SK-N-SH treated with all-trans-retinoic acid at 6 μM for 48 hours (cell line): Measurements from ENCODE around the gene MINDY4.

Experiments
- BACH2 ChIP-seq: fragments of 250-450 bp; sonication (Bioruptor Pico); IDR thresholded peaks from 2 replicates; pipeline ENCODE4 v1.9.0; 2021; ENCODE audit warnings: mild to moderate bottlenecking, borderline replicate concordance
- ESRRG ChIP-seq: fragments of 250-450 bp; sonication (Bioruptor Pico); IDR thresholded peaks from 2 replicates; pipeline ENCODE4 v1.6.1; 2021; ENCODE audit warnings: mild to moderate bottlenecking
- GLIS3 ChIP-seq: fragments of 250-450 bp; sonication (Bioruptor Pico); IDR thresholded peaks from 2 replicates; pipeline ENCODE4 v1.5.0; 2020; ENCODE audit warnings: mild to moderate bottlenecking, moderate library complexity
- OSR1 ChIP-seq: fragments of 250-450 bp; sonication (Bioruptor Pico); IDR thresholded peaks from 2 replicates; pipeline ENCODE4 v1.8.0; 2022; ENCODE audit warnings: moderate library complexity, mild to moderate bottlenecking, inconsistent platforms
- RARB ChIP-seq: fragments of 250-450 bp; sonication (Bioruptor Pico); IDR thresholded peaks from 2 replicates; pipeline ENCODE4 v1.8.0; 2021; ENCODE audit warnings: mild to moderate bottlenecking, moderate library complexity
- TOX ChIP-seq: fragments of 250-450 bp; sonication (Bioruptor Pico); IDR thresholded peaks from 2 replicates; pipeline ENCODE4 v1.8.0; 2021; ENCODE audit warnings: mild to moderate bottlenecking, moderate library complexity, borderline replicate concordance
- ZFP3 ChIP-seq: fragments of 250-450 bp; sonication (Bioruptor Pico); IDR thresholded peaks from 2 replicates; pipeline ENCODE4 v1.5.0; 2020; ENCODE audit warnings: mild to moderate bottlenecking, moderate library complexity
- ZNF565 ChIP-seq: fragments of 450-650 bp; formaldehyde crosslinking; conservative IDR thresholded peaks from 2 replicates; pipeline ENCODE4 v1.5.0; 2020; ENCODE audit warnings: low read depth, mild to moderate bottlenecking, moderate library complexity
- TF ChIP-seq, protein P1 (sequence below): fragments of 250-450 bp; sonication (Bioruptor Pico); IDR thresholded peaks from 2 replicates; pipeline ENCODE4 v1.5.1; 2020; ENCODE audit warnings: low read depth, mild to moderate bottlenecking, moderate library complexity
- TF ChIP-seq, protein P2 (sequence below): fragments of 250-450 bp; sonication (Bioruptor Pico); IDR thresholded peaks from 2 replicates; pipeline ENCODE4 v1.8.0; 2021; ENCODE audit warnings: low read depth, mild to moderate bottlenecking, moderate library complexity, borderline replicate concordance
- TF ChIP-seq, protein P3 (sequence below): fragments of 250-450 bp; sonication (Bioruptor Pico); IDR thresholded peaks from 2 replicates; pipeline ENCODE4 v1.8.0; 2020; ENCODE audit warnings: mild to moderate bottlenecking, moderate library complexity, borderline replicate concordance
- TF ChIP-seq, protein P4 (sequence below): fragments of 250-450 bp; sonication (Bioruptor Pico); IDR thresholded peaks from 2 replicates; pipeline ENCODE4 v1.5.1; 2021; ENCODE audit warnings: mild to moderate bottlenecking, moderate library complexity

DNA sequence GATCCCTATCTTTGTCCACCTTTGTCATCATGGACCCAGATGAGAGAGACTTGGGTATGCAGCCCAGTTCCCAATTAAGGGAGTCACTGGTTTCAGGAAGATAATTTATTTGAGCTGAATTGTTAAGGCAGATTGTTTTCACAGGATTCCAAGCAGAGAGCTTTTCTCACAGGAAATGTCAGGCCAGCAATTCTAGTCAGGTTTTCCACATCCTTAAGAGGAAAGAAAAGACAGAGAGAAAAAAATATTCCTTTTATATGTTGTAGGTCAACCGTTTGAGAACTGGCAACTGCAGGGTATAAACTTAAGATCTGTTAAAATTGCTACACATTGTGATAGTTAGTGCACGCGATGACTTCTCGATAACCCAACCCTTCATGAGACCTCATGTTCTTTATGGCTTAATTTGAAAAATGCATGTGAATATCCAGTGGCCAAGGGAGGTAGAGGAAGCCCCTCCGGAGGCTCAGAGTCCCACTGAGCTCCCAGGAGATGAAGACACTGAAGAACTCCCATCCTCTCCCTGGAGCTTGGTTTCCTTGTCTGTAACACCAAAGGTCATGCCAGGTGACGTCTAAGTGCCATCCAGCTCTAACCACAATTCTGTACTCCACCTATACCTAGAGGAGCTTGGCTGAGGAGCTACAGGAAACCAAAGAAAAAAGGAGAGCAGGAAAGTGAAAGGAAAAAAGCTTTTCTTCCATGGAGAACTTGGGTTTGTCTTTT lies 45.6 kb downstream of the MINDY4 start:
- TF ChIP-seq TOX (CRISPR knock-in tag) (no peak), ZFP3 (no peak), ESRRG (CRISPR knock-in tag) (no peak), ZNF565 (CRISPR knock-in tag) (no peak), GLIS3 (CRISPR knock-in tag) (no peak), RARB (CRISPR knock-in tag) (no peak), BACH2 (CRISPR knock-in tag) (no peak), OSR1 (no peak)
- TF ChIP-seq, protein P1, sequence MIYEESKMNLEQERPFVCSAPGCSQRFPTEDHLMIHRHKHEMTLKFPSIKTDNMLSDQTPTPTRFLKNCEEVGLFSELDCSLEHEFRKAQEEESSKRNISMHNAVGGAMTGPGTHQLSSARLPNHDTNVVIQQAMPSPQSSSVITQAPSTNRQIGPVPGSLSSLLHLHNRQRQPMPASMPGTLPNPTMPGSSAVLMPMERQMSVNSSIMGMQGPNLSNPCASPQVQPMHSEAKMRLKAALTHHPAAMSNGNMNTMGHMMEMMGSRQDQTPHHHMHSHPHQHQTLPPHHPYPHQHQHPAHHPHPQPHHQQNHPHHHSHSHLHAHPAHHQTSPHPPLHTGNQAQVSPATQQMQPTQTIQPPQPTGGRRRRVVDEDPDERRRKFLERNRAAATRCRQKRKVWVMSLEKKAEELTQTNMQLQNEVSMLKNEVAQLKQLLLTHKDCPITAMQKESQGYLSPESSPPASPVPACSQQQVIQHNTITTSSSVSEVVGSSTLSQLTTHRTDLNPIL (CRISPR knock-in tag), result no peak
- TF ChIP-seq, protein P2, sequence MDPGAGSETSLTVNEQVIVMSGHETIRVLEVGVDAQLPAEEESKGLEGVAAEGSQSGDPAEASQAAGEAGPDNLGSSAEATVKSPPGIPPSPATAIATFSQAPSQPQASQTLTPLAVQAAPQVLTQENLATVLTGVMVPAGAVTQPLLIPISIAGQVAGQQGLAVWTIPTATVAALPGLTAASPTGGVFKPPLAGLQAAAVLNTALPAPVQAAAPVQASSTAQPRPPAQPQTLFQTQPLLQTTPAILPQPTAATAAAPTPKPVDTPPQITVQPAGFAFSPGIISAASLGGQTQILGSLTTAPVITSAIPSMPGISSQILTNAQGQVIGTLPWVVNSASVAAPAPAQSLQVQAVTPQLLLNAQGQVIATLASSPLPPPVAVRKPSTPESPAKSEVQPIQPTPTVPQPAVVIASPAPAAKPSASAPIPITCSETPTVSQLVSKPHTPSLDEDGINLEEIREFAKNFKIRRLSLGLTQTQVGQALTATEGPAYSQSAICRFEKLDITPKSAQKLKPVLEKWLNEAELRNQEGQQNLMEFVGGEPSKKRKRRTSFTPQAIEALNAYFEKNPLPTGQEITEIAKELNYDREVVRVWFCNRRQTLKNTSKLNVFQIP, result no peak
- TF ChIP-seq, protein P3, sequence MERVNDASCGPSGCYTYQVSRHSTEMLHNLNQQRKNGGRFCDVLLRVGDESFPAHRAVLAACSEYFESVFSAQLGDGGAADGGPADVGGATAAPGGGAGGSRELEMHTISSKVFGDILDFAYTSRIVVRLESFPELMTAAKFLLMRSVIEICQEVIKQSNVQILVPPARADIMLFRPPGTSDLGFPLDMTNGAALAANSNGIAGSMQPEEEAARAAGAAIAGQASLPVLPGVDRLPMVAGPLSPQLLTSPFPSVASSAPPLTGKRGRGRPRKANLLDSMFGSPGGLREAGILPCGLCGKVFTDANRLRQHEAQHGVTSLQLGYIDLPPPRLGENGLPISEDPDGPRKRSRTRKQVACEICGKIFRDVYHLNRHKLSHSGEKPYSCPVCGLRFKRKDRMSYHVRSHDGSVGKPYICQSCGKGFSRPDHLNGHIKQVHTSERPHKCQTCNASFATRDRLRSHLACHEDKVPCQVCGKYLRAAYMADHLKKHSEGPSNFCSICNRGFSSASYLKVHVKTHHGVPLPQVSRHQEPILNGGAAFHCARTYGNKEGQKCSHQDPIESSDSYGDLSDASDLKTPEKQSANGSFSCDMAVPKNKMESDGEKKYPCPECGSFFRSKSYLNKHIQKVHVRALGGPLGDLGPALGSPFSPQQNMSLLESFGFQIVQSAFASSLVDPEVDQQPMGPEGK, result no peak
- TF ChIP-seq, protein P4, sequence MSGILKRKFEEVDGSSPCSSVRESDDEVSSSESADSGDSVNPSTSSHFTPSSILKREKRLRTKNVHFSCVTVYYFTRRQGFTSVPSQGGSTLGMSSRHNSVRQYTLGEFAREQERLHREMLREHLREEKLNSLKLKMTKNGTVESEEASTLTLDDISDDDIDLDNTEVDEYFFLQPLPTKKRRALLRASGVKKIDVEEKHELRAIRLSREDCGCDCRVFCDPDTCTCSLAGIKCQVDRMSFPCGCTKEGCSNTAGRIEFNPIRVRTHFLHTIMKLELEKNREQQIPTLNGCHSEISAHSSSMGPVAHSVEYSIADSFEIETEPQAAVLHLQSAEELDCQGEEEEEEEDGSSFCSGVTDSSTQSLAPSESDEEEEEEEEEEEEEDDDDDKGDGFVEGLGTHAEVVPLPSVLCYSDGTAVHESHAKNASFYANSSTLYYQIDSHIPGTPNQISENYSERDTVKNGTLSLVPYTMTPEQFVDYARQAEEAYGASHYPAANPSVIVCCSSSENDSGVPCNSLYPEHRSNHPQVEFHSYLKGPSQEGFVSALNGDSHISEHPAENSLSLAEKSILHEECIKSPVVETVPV (CRISPR knock-in tag), result no peak
